T47D (cell line): ENCODE results near the gene NPTXR.

ENCODE experiments used
- DNase-seq, 2 experiments: peaks; one replicate each; pipeline versions ENCODE4 v3.0.0 to v3.0.0-alpha.2; 2011 to 2012; ENCODE audit warnings: low read depth in 1 of 2, low spot score in 1 of 2
- JUND ChIP-seq: IDR thresholded peaks from 2 replicates; pipeline ENCODE4 v1.6.1; 2012; ENCODE audit warnings: low read depth
- in situ Hi-C: cut with HindIII; loops from 2 replicates; pipeline ENCODE4 v1.10.0; 2016; ENCODE audit warnings: low sequenced_read_pairs, low pct_unique_long_range_greater_than_20kb

The NPTXR gene

DNA sequence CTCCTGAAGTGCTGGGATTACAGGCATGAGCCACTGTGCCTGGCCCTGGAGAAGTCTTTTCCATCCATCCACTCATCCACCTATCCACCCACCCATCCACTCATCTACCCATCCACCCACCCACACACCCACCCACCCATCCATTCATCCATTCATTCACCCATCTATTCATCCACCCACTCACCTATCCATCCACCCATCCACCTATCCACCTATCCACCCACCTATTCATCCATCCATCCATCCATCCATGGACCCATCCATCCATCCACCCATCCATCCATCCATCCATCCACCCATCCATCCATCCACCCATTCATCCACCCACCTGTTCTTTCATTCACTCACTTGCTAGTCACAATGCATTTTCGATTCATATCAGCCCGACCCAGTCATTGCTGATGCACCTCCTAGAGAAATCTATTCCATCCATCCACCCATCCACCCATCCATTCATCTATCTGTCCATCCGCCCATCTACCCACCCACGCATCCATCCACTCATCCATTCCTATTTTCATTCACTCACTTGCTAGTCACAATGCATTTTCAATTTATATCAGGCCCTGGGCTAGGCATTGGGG lies 70.4 kb downstream of the NPTXR start:
- in situ Hi-C loops: no loop called here
- no peak for TF ChIP-seq JUND
- DNase-seq: no peak

DNA sequence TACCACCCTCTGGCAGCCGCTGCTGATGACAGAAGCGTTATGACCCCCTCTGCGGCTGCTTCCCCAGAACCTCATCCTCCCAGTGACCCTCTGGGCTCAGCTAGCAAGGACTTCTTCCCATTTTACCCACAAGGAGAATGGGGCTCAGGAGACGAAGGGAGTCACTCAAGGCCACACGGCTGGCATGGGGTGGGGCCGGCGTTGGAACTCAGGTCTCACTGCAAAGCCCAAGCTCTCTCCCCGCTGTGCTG lies 71.3 kb downstream of the NPTXR start:
- in situ Hi-C loops: no loop called here
- DNase-seq: no peak
- no peak for TF ChIP-seq JUND

DNA sequence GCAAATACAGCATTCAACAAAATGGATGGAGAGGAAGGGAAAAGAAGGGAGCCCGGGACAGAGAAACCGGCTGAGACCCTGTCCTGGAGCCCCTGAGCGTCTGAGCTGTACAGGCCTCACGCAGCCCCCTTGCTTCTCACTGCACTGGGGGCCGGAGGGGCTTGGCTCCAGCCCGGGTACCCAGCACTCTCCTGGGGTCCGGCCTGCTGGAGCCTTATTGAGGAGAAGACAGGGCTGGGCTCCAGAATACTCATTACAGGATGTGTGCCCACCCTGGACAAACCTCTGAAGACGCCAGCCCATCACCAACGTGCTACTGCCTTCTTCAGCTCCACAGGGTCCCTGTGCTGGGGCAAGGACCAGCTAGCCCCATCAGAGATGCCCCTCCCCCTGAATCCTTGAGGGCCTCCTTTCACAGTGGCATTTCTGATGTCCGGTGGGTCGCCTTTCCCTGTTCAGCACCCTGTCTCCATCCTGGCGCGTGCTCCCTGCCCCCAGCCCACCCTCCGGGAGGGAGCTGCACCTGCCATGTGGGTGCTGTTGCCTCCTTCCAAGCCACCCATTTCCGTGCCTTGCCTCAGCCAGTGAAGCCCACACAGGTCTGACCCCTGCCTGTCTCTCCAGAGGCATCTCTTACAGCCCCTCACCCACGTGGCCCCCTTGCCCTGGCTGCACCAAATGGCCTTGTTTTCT lies 73.4 kb downstream of the NPTXR start:
- no peak for DNase-seq
- TF ChIP-seq JUND: no peak
- in situ Hi-C loops: no loop called here
